ENCODE measurements around the gene SLC44A4.

Gene SLC44A4

GRCh38 chr6:31888276-31889258, 9.8 kb upstream of the SLC44A4 start:
- peaks cover 20% of the 10 kb centered on the region; the same call in 1 of the 2 replicates for H4K20me1 ChIP-seq (ENCODE audit: insufficient read depth, low read length)
- ATAC-seq (ENCODE audit: insufficient read depth, low read depth), result peak; percentile 69
- H3K9me3 ChIP-seq (ENCODE audit: insufficient read depth, low read length, severe bottlenecking), result no peaks in the 10 kb centered on the region
- TF ChIP-seq EZH2 (IDR thresholded peaks at IDR 0.05; ENCODE audit: borderline replicate concordance, low read depth, low read length, severe bottlenecking), result no peak
- TF ChIP-seq, protein P1, sequence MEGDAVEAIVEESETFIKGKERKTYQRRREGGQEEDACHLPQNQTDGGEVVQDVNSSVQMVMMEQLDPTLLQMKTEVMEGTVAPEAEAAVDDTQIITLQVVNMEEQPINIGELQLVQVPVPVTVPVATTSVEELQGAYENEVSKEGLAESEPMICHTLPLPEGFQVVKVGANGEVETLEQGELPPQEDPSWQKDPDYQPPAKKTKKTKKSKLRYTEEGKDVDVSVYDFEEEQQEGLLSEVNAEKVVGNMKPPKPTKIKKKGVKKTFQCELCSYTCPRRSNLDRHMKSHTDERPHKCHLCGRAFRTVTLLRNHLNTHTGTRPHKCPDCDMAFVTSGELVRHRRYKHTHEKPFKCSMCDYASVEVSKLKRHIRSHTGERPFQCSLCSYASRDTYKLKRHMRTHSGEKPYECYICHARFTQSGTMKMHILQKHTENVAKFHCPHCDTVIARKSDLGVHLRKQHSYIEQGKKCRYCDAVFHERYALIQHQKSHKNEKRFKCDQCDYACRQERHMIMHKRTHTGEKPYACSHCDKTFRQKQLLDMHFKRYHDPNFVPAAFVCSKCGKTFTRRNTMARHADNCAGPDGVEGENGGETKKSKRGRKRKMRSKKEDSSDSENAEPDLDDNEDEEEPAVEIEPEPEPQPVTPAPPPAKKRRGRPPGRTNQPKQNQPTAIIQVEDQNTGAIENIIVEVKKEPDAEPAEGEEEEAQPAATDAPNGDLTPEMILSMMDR (IDR thresholded peaks at IDR 0.05; ENCODE audit: borderline replicate concordance, extremely low read depth, low read length, poor library complexity, severe bottlenecking), result peak; percentile 83
- H3K4me1 ChIP-seq (ENCODE audit: insufficient read depth, low read length), result no peaks in the 10 kb centered on the region
- H3K27ac ChIP-seq (ENCODE audit: low read length), result no peak overlapping the region
- peak; percentile 48 for DNase-seq
- peaks cover 90% of the 10 kb centered on the region for H3K36me3 ChIP-seq (ENCODE audit: insufficient read depth, low read length)
- H3K4me2 ChIP-seq (ENCODE audit: insufficient read depth, low read length), result no peak overlapping the region
- no peak overlapping the region for H2AFZ ChIP-seq (ENCODE audit: low read depth, low read length)
- H3K4me3 ChIP-seq (ENCODE audit: low read depth in 1 of 2, low read length in 2 of 2), result no peak overlapping the region
- no peak overlapping the region for H3K9ac ChIP-seq (ENCODE audit: low read depth, low read length)
- no peaks in the 10 kb centered on the region for H3K27me3 ChIP-seq (ENCODE audit: insufficient read depth, low read length, poor library complexity)
- 0 out of 2 replicates have a peak, but pooled peaks cover 4% of the 10 kb centered on the region for H3K79me2 ChIP-seq (ENCODE audit: insufficient read depth, low read length)

DNA sequence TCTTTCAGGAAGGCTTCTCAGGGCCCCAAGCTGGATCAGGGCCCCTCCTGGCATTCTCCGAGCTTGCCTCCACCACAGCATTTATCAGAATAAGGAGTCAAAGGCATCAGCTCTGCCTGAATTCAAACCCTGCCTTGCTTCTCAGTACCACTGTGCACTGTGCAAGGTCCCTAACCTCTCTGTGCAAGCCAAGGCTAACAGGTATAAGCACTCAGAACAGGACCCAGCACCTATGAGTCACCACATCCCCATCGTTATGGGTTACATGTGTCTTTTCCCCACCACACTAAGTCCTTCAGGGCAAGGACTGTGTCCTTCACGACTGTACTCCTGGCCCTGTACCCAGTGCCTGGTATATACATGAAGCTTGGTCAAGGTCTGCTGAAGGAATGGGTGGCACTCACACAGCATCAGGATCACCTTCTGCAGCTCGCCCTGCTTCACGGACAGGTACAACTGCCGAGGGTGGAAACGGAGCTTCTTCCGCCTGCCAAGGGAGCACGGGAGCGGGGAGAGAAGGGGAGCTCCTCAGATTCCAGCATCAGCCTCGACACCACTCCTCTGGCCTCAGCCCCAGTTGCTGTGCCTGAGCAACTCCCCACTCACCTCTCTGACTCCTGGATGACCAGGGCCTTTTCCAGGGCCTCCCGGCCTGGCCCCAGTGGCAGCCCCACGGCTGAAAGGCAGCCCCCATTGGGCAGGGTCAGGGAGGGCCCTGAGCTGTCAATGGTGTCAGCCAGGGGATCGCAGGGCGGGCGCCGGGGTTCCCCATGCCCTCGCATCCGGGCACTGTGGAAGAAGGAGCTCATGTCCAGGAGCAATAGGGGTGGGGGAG, 8.6 kb upstream of the SLC44A4 start:
- Histone ChIP-seq H3K9me3 (ENCODE audit: insufficient read depth, low read length, severe bottlenecking) (no peaks in the 10 kb centered on the region), H3K27ac (ENCODE audit: low read length) (no peak overlapping the region), H3K27me3 (ENCODE audit: insufficient read depth, low read length, poor library complexity) (no peaks in the 10 kb centered on the region), H4K20me1 (ENCODE audit: insufficient read depth, low read length) (peaks cover 29% of the 10 kb centered on the region; the same call in 1 of the 2 replicates), H3K4me1 (ENCODE audit: insufficient read depth, low read length) (no peaks in the 10 kb centered on the region), H3K4me2 (ENCODE audit: insufficient read depth, low read length) (no peak overlapping the region), H3K79me2 (ENCODE audit: insufficient read depth, low read length) (0 out of 2 replicates have a peak, but pooled peaks cover 4% of the 10 kb centered on the region), H3K9ac (ENCODE audit: low read depth, low read length) (no peak overlapping the region), H3K36me3 (ENCODE audit: insufficient read depth, low read length) (peaks cover 90% of the 10 kb centered on the region), H2AFZ (ENCODE audit: low read depth, low read length) (no peak overlapping the region), H3K4me3 (ENCODE audit: low read depth in 1 of 2, low read length in 2 of 2) (no peak overlapping the region)
- DNase-seq, result no peak
- TF ChIP-seq, protein P1 (IDR thresholded peaks at IDR 0.05; ENCODE audit: borderline replicate concordance, extremely low read depth, low read length, poor library complexity, severe bottlenecking), result no peak
- no peak for TF ChIP-seq EZH2 (IDR thresholded peaks at IDR 0.05; ENCODE audit: borderline replicate concordance, low read depth, low read length, severe bottlenecking)
- ATAC-seq (ENCODE audit: insufficient read depth, low read depth), result no peak

- ATAC-seq (ENCODE audit: insufficient read depth, low read depth) (no peak), DNase-seq (no peak)
- Histone ChIP-seq H3K27me3 (ENCODE audit: insufficient read depth, low read length, poor library complexity) (no peaks in the 10 kb centered on the region), H4K20me1 (ENCODE audit: insufficient read depth, low read length) (peaks cover 29% of the 10 kb centered on the region; the same call in 1 of the 2 replicates), H2AFZ (ENCODE audit: low read depth, low read length) (no peak overlapping the region), H3K9ac (ENCODE audit: low read depth, low read length) (no peak overlapping the region), H3K36me3 (ENCODE audit: insufficient read depth, low read length) (peaks cover 88% of the 10 kb centered on the region), H3K4me1 (ENCODE audit: insufficient read depth, low read length) (no peaks in the 10 kb centered on the region), H3K4me3 (ENCODE audit: low read depth in 1 of 2, low read length in 2 of 2) (no peak overlapping the region), H3K27ac (ENCODE audit: low read length) (no peak overlapping the region), H3K9me3 (ENCODE audit: insufficient read depth, low read length, severe bottlenecking) (no peaks in the 10 kb centered on the region), H3K79me2 (ENCODE audit: insufficient read depth, low read length) (0 out of 2 replicates have a peak, but pooled peaks cover 4% of the 10 kb centered on the region), H3K4me2 (ENCODE audit: insufficient read depth, low read length) (no peak overlapping the region)
- TF ChIP-seq EZH2 (IDR thresholded peaks at IDR 0.05; ENCODE audit: borderline replicate concordance, low read depth, low read length, severe bottlenecking), result no peak
- TF ChIP-seq, protein P1 (IDR thresholded peaks at IDR 0.05; ENCODE audit: borderline replicate concordance, extremely low read depth, low read length, poor library complexity, severe bottlenecking), result no peak
Measured at GRCh38 chr6:31886541-31886991, 7.8 kb upstream of the SLC44A4 start.

All from DND-41 (cell line).